Esophagus muscularis mucosa (tissue), 3 donors: Measurements from ENCODE around the gene CYP4F12.

ENCODE experiments used
- POLR2A ChIP-seq: fragments of 450-650 bp; IDR thresholded peaks from one replicate; pipeline ENCODE4 v1.6.1; 2017; ENCODE audit warnings: antibody characterized with exemption, moderate library complexity, mild to moderate bottlenecking, low read depth
- TF ChIP-seq, protein P1 (sequence below), 3 experiments: fragments of 200-600 bp in 2 of 3; fragments of 450-650 bp in 1 of 3; sonication (generic) in 2 of 3; IDR thresholded peaks; one replicate each; pipeline ENCODE4 v1.5.1; 2017 to 2019; ENCODE audit warnings: antibody characterized with exemption in 3 of 3, mild to moderate bottlenecking in 2 of 3, moderate library complexity in 1 of 3

- TF ChIP-seq, protein P1, sequence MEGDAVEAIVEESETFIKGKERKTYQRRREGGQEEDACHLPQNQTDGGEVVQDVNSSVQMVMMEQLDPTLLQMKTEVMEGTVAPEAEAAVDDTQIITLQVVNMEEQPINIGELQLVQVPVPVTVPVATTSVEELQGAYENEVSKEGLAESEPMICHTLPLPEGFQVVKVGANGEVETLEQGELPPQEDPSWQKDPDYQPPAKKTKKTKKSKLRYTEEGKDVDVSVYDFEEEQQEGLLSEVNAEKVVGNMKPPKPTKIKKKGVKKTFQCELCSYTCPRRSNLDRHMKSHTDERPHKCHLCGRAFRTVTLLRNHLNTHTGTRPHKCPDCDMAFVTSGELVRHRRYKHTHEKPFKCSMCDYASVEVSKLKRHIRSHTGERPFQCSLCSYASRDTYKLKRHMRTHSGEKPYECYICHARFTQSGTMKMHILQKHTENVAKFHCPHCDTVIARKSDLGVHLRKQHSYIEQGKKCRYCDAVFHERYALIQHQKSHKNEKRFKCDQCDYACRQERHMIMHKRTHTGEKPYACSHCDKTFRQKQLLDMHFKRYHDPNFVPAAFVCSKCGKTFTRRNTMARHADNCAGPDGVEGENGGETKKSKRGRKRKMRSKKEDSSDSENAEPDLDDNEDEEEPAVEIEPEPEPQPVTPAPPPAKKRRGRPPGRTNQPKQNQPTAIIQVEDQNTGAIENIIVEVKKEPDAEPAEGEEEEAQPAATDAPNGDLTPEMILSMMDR (IDR thresholded peaks at IDR 0.05), result no peak
- TF ChIP-seq POLR2A, result no peak
These were observed 44.9 kb downstream of the CYP4F12 start for GRCh38 chr19:15717809-15718208.
